ENCODE results near the gene POLA1.

- TF ChIP-seq, protein P1, sequence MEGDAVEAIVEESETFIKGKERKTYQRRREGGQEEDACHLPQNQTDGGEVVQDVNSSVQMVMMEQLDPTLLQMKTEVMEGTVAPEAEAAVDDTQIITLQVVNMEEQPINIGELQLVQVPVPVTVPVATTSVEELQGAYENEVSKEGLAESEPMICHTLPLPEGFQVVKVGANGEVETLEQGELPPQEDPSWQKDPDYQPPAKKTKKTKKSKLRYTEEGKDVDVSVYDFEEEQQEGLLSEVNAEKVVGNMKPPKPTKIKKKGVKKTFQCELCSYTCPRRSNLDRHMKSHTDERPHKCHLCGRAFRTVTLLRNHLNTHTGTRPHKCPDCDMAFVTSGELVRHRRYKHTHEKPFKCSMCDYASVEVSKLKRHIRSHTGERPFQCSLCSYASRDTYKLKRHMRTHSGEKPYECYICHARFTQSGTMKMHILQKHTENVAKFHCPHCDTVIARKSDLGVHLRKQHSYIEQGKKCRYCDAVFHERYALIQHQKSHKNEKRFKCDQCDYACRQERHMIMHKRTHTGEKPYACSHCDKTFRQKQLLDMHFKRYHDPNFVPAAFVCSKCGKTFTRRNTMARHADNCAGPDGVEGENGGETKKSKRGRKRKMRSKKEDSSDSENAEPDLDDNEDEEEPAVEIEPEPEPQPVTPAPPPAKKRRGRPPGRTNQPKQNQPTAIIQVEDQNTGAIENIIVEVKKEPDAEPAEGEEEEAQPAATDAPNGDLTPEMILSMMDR (IDR thresholded peaks at IDR 0.05): no peak
- no peak for TF ChIP-seq POLR2AphosphoS5 (IDR thresholded peaks at IDR 0.05)
Observed at GRCh38 chrX:24662352-24662751, 31.4 kb upstream of the POLA1 start.
